Cardiac muscle cell (in vitro differentiated cells and primary cell): Measurements from ENCODE around the gene CUEDC2. TPM values are rescaled to one million over a fixed set of nuclear protein-coding genes. Genes with fewer than 3 reads are reported as not detected.

ENCODE experiments used
- DNase-seq, 2 donors: peaks; one replicate each; pipeline versions ENCODE4 v3.0.0 to v3.0.0-alpha.2; 2010 to 2017; ENCODE audit warnings: low read depth in 1 of 2, low spot score in 1 of 2
- H3K27ac ChIP-seq: fragments of 200-600 bp; sonication (generic); 2 replicates; pipeline ENCODE4 v1.5.1; 2016
- H3K27me3 ChIP-seq: fragments of 200-600 bp; sonication (generic); 2 replicates; pipeline ENCODE4 v1.6.0; 2016; ENCODE audit warnings: control low read depth
- H3K36me3 ChIP-seq: fragments of 200-600 bp; sonication (generic); 2 replicates; pipeline ENCODE4 v1.5.1; 2016; ENCODE audit warnings: control low read depth
- H3K4me1 ChIP-seq: fragments of 200-600 bp; sonication (generic); 2 replicates; pipeline ENCODE4 v1.8.1; 2017; ENCODE audit warnings: low read depth, mild to moderate bottlenecking, mixed run types
- H3K4me3 ChIP-seq: fragments of 200-600 bp; sonication (generic); 2 replicates; pipeline ENCODE4 v1.5.1; 2016; ENCODE audit warnings: mild to moderate bottlenecking
- H3K9me3 ChIP-seq: fragments of 200-600 bp; sonication (generic); 2 replicates; pipeline ENCODE4 v1.5.1; 2017; ENCODE audit warnings: low read depth, mild to moderate bottlenecking, control low read depth
- polyA plus RNA-seq: library from polyadenylated mRNA; unstranded; fragments of >200 nt; fragmentation: Nextera tagmentation; extraction: Ambion mirVana; gene quantifications from 2 replicates; pipeline ENCODE4 v1.2.1, GENCODE V29; 2016
- total RNA-seq: library from RNA; depleted of rRNA; stranded (reverse); fragments of >200 nt; gene quantifications from 2 replicates; pipeline ENCODE4 v1.2.3, GENCODE V29; 2016
- TF ChIP-seq, protein P1 (sequence below): IDR thresholded peaks from 2 replicates; pipeline ENCODE4 v1.5.1; 2012; ENCODE audit warnings: low read depth, mild to moderate bottlenecking, low read length

CUEDC2 gene
- total and polyA plus RNA-seq, 2 experiments from 2014 or later: 134 to 190 TPM

DNA sequence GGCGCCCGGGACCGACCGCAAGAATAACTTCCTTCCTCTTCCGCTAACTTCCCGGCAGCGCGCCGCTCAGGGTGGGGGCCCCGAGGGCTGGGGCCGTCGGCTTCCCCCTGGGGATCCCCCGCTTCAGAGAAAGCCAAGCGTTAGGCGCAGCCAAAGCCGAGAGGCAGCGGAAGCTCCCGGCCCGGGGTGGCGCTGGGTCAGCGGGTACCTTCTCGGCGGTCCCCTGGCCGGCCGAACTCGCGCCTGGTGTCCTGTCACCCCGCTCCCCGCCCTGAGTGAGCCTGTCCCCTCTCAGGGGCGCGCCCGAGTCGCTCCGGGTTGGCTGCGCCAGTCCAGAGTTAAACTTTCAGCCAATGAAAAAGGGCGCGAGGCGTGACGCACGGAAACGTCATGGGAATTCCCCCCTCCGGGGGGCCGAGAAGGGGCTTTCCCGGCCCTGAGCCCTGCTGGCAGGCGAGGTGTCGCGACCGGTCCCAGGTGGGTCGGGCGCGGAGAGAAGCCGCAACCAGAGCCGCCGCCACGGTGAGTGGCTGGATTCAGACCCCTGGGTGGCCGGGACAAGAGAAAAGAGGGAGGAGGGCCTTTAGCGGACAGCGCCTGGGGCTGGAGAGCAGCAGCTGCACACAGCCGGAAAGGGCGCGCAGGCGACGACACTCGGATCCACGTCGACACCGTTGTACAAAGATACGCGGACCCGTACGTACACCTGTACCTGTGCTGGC is 38.1 kb downstream of the CUEDC2 start:
- no peaks in the 10 kb centered on the region for H3K4me1 ChIP-seq
- no peak overlapping the region for H3K27ac ChIP-seq
- no peaks in the 10 kb centered on the region for H3K36me3 ChIP-seq
- TF ChIP-seq, protein P1, sequence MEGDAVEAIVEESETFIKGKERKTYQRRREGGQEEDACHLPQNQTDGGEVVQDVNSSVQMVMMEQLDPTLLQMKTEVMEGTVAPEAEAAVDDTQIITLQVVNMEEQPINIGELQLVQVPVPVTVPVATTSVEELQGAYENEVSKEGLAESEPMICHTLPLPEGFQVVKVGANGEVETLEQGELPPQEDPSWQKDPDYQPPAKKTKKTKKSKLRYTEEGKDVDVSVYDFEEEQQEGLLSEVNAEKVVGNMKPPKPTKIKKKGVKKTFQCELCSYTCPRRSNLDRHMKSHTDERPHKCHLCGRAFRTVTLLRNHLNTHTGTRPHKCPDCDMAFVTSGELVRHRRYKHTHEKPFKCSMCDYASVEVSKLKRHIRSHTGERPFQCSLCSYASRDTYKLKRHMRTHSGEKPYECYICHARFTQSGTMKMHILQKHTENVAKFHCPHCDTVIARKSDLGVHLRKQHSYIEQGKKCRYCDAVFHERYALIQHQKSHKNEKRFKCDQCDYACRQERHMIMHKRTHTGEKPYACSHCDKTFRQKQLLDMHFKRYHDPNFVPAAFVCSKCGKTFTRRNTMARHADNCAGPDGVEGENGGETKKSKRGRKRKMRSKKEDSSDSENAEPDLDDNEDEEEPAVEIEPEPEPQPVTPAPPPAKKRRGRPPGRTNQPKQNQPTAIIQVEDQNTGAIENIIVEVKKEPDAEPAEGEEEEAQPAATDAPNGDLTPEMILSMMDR: no peak
- peak; percentile 95 to 96 for DNase-seq
- H3K9me3 ChIP-seq: no peaks in the 10 kb centered on the region
- peak overlapping the region; percentile 75 for H3K4me3 ChIP-seq
- H3K27me3 ChIP-seq: peaks cover 22% of the 10 kb centered on the region

DNA sequence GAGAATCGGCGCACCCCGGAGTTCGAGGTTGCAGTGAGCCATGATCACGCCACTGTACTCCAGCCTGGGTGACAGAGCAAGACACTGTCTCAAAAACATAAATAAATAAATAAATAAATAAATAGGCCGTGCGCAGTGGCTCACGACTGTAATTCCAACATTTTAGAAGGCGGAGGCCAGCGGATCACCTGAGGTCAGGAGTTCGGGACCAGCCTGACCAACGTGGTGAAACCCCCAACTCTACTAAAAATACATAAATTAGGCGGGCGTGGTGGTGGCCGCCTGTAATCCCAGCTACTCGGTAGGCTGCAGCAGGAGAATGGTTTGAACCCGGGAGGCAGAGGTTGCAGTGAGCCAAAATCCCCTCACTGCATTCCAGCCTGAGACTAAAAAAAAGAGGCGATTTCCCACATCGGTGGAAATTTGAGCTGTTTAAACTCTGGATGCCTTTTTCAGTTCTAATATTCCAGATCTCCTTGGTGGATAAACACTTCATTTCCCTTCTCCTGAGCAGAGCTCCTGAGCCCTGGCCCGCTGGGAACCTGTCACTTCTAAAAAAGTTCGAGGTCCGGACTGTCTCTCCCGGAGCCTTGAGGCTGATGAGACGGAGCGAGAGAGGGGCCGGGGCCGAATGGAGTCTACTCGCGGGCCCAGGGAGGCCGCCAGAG is 38.8 kb downstream of the CUEDC2 start:
- no peaks in the 10 kb centered on the region for H3K36me3 ChIP-seq
- TF ChIP-seq, protein P1: peak; percentile 88
- no peaks in the 10 kb centered on the region for H3K9me3 ChIP-seq
- no peak for DNase-seq
- H3K4me3 ChIP-seq: peak overlapping the region; percentile 75
- H3K4me1 ChIP-seq: no peaks in the 10 kb centered on the region
- no peak overlapping the region for H3K27ac ChIP-seq
- H3K27me3 ChIP-seq: peaks cover 24% of the 10 kb centered on the region

DNA sequence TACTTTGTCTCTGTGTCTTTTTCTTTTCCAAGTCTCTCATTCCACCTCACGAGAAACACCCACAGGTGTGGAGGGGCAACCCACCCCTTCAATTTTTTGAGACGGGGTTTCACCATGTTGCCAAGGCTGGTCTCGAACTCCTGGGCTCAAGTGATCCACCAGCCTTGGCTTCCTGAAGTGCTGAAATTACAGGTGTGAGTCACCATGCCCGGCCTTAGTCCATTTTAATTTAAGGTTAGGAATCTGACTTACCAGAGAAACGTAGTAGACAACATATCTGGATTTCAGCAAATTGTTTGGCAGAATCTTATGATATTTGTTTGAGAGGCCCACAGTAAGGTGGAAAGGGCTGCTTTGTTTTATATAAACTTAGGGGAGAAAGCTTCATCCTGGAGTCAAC is 40.1 kb downstream of the CUEDC2 start:
- peaks cover 24% of the 10 kb centered on the region for H3K27me3 ChIP-seq
- DNase-seq: no peak
- TF ChIP-seq, protein P1: no peak

DNA sequence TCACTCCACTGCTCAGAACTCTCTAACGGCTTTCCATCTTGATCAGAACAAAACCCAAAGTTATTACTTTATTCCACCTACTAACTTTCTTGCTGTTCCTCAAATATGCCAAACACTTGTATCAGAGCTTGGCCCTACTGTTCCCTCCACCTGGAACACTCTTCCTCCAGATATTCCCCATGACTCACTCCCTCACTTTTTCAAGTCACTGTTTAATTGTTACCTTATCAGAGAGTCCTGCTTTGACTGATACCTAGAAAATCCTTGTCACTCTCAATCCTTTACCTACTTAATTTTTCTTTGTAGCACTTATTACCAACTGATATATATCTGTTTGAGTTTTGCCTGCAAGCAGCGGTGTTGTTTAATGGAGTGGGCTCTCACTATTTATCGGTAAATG is 42.5 kb downstream of the CUEDC2 start:
- Histone ChIP-seq H3K36me3 (no peaks in the 10 kb centered on the region), H3K9me3 (no peaks in the 10 kb centered on the region), H3K27ac (no peak overlapping the region), H3K4me1 (no peaks in the 10 kb centered on the region), H3K4me3 (no peak overlapping the region), H3K27me3 (peaks cover 24% of the 10 kb centered on the region)
- TF ChIP-seq, protein P1: no peak
- DNase-seq: no peak

More for the DNA sequence above, 40.1 kb downstream of the CUEDC2 start:
- Histone ChIP-seq H3K36me3 (no peaks in the 10 kb centered on the region), H3K27ac (no peak overlapping the region), H3K4me3 (no peak overlapping the region), H3K9me3 (no peaks in the 10 kb centered on the region), H3K4me1 (no peaks in the 10 kb centered on the region)

DNA sequence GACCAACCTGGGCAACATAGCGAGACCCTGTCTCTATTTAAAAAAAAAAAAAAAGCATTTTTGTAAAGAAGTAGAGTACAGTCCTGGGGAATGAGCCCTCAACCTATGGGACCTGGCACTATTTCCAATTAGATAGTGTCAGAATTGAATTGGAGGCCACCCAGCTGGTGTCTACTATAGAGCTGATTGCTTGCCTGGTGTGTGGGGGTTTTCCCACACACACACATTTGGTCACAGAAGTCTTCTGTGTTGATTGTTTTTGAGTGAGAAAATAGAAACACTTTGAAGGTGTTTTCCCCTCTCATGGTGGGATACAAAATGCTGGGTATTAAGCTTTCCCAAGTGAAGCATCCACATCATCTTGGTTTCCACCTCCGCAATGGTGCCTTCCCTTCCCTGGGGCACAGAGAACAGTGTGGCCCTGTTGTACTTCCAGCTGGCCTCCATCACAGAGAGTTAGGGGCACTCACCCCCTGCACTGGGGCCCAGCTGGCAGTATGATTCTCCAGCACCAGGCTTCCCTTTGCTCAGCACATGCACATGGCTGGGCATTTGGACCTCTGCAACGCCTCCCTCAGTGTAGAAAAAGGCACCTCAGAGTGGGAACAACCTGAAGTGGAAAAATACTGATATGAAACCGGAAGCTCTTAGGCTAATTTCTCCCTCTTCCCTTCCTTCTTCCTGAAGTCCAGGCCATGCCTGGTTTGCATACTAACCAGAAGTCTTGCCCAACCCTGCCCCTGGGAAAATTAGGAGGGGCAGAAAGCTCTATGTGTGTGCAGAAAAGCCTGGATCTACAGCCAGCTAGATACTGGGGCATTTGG is 47.6 kb downstream of the CUEDC2 start:
- Histone ChIP-seq H3K9me3 (no peaks in the 10 kb centered on the region), H3K27me3 (peaks cover 2% of the 10 kb centered on the region), H3K4me1 (no peaks in the 10 kb centered on the region), H3K4me3 (no peak overlapping the region), H3K36me3 (peaks cover 23% of the 10 kb centered on the region), H3K27ac (peak overlapping the region; percentile 57)
- TF ChIP-seq, protein P1: no peak
- DNase-seq: peak; percentile 49 to 79
